Fibroblast of lung (primary cell): ENCODE results near the gene LAT. TPM values are rescaled to one million over a fixed set of nuclear protein-coding genes. Genes with fewer than 3 reads are reported as not detected.
"Not testable (repeated sequence)": the region's sequence is repeated elsewhere in the genome, so short reads cannot be mapped to it uniquely, and the experiment has no call there.

Experiments
- DNase-seq, 2 donors: peaks; one replicate each; pipeline versions ENCODE4 v3.0.0 to v3.0.0-alpha.2; 2010; ENCODE audit warnings: low read depth in 2 of 2
- H2AFZ ChIP-seq: 2 replicates; pipeline ENCODE4 v1.5.1; 2012; ENCODE audit warnings: low read length, control low read depth, inconsistent platforms
- H3K27ac ChIP-seq: 2 replicates; pipeline ENCODE4 v1.5.1; 2011; ENCODE audit warnings: low read length, control low read depth; ENCODE audit not compliant: insufficient read depth
- H3K27me3 ChIP-seq: 2 replicates; pipeline ENCODE4 v1.5.1; 2011; ENCODE audit warnings: mild to moderate bottlenecking, low read length; ENCODE audit not compliant: control insufficient read depth, insufficient read depth
- H3K36me3 ChIP-seq: 2 replicates; pipeline ENCODE4 v1.5.1; 2011; ENCODE audit warnings: low read length; ENCODE audit not compliant: control insufficient read depth, insufficient read depth
- H3K4me1 ChIP-seq: 2 replicates; pipeline ENCODE4 v1.5.1; 2011; ENCODE audit warnings: low read length; ENCODE audit not compliant: control insufficient read depth, insufficient read depth; ENCODE audit errors: extremely low read depth
- H3K4me2 ChIP-seq: 2 replicates; pipeline ENCODE4 v1.5.1; 2011; ENCODE audit warnings: low read length, control low read depth; ENCODE audit not compliant: insufficient read depth; ENCODE audit errors: extremely low read depth
- H3K4me3 ChIP-seq, 4 experiments: fragments of 200-600 bp in 1 of 4; sonication (generic) in 1 of 4; replicated peaks in 1 of 4; 2 replicates each; pipeline ENCODE4 v1.5.1; 2011 to 2016; ENCODE audit warnings: low read length in 4 of 4, low read depth in 3 of 4, mild to moderate bottlenecking in 3 of 4, control low read depth in 2 of 4, inconsistent platforms in 1 of 4, mixed read lengths in 1 of 4; ENCODE audit not compliant: insufficient read depth in 1 of 4; ENCODE audit errors: control extremely low read depth in 1 of 4
- H3K79me2 ChIP-seq: 2 replicates; pipeline ENCODE4 v1.5.1; 2012; ENCODE audit warnings: mild to moderate bottlenecking, low read length, inconsistent platforms; ENCODE audit not compliant: control insufficient read depth, insufficient read depth
- H3K9ac ChIP-seq: 2 replicates; pipeline ENCODE4 v1.5.1; 2011; ENCODE audit warnings: mild to moderate bottlenecking, low read length, control low read depth; ENCODE audit not compliant: insufficient read depth
- H3K9me3 ChIP-seq: 2 replicates; pipeline ENCODE4 v1.5.1; 2012; ENCODE audit warnings: low read depth, low read length; ENCODE audit not compliant: control insufficient read depth, insufficient read depth
- H4K20me1 ChIP-seq: 2 replicates; pipeline ENCODE4 v1.5.1; 2011; ENCODE audit warnings: low read length; ENCODE audit not compliant: control insufficient read depth, insufficient read depth; ENCODE audit errors: extremely low read depth
- EZH2 ChIP-seq: IDR thresholded peaks from 2 replicates; pipeline ENCODE4 v1.5.1; 2012; ENCODE audit warnings: low read length, control low read depth, mild to moderate bottlenecking; ENCODE audit errors: missing control alignments
- polyA plus RNA-seq, 2 donors: library from polyadenylated mRNA; depleted of rRNA in 1 of 2; stranded (reverse) in 1 of 2; unstranded in 1 of 2; fragments of >200 nt; gene quantifications; 2 replicates each; pipeline ENCODE4 v1.2.1, GENCODE V29; 2011 to 2012; ENCODE audit warnings: missing spikeins in 1 of 2
- total RNA-seq: library from RNA; depleted of rRNA; stranded (reverse); fragments of >200 nt; gene quantifications from 2 replicates; pipeline ENCODE4 v1.2.1, GENCODE V29; 2014
- TF ChIP-seq, protein P1 (sequence below), 2 donors: IDR thresholded peaks in 1 of 2; conservative IDR thresholded peaks in 1 of 2; 1 replicate in 1 of 2; 2 replicates in 1 of 2; pipeline ENCODE4 v1.5.1; 2011 to 2012; ENCODE audit warnings: low read length in 2 of 2, control low read depth in 1 of 2, inconsistent platforms in 1 of 2, low read depth in 1 of 2, mild to moderate bottlenecking in 1 of 2

The LAT gene
- total and polyA plus RNA-seq, 2 donors (not counting 1 experiment from before 2014, with no cell fraction given) = 0.50 to 1.4 TPM

- Histone ChIP-seq H2AFZ (no peak overlapping the region), H3K9me3 (no peaks in the 10 kb centered on the region), H3K36me3 (no peaks in the 10 kb centered on the region), H3K9ac (no peak overlapping the region), H3K79me2 (no peaks in the 10 kb centered on the region), H3K27ac (no peak overlapping the region), H4K20me1 (no peaks in the 10 kb centered on the region), H3K4me1 (no peaks in the 10 kb centered on the region), H3K27me3 (no peaks in the 10 kb centered on the region), H3K4me2 (no peak overlapping the region), H3K4me3 (no peak overlapping the region)
- no peak for DNase-seq
- TF ChIP-seq EZH2 = no peak
- TF ChIP-seq, protein P1, sequence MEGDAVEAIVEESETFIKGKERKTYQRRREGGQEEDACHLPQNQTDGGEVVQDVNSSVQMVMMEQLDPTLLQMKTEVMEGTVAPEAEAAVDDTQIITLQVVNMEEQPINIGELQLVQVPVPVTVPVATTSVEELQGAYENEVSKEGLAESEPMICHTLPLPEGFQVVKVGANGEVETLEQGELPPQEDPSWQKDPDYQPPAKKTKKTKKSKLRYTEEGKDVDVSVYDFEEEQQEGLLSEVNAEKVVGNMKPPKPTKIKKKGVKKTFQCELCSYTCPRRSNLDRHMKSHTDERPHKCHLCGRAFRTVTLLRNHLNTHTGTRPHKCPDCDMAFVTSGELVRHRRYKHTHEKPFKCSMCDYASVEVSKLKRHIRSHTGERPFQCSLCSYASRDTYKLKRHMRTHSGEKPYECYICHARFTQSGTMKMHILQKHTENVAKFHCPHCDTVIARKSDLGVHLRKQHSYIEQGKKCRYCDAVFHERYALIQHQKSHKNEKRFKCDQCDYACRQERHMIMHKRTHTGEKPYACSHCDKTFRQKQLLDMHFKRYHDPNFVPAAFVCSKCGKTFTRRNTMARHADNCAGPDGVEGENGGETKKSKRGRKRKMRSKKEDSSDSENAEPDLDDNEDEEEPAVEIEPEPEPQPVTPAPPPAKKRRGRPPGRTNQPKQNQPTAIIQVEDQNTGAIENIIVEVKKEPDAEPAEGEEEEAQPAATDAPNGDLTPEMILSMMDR (conservative IDR thresholded peaks at IDR 0.05 in 1 of 2, IDR thresholded peaks at IDR 0.05 in 1 of 2; ENCODE audit: low read depth in 1 of 2, low read length in 2 of 2) = no peak
Observed at GRCh38 chr16:28936784-28937155, 48.1 kb upstream of the LAT start.

- no peak overlapping the region for H3K4me2 ChIP-seq
- H3K9me3 ChIP-seq = no peaks in the 10 kb centered on the region
- no peaks in the 10 kb centered on the region for H3K36me3 ChIP-seq
- no peak overlapping the region for H2AFZ ChIP-seq
- H3K9ac ChIP-seq = no peak overlapping the region
- DNase-seq = no peak
- no peak for TF ChIP-seq EZH2
- TF ChIP-seq, protein P1 (conservative IDR thresholded peaks at IDR 0.05 in 1 of 2, IDR thresholded peaks at IDR 0.05 in 1 of 2; ENCODE audit: low read depth in 1 of 2, low read length in 2 of 2) = no peak
- no peak overlapping the region for H3K4me3 ChIP-seq
- no peaks in the 10 kb centered on the region for H3K79me2 ChIP-seq
- no peaks in the 10 kb centered on the region for H3K4me1 ChIP-seq
- H3K27me3 ChIP-seq = no peaks in the 10 kb centered on the region
- H4K20me1 ChIP-seq = no peaks in the 10 kb centered on the region
- H3K27ac ChIP-seq = no peak overlapping the region
Observed at GRCh38 chr16:28937222-28937876, 47.5 kb upstream of the LAT start.

- Histone ChIP-seq H3K4me1 (no peaks in the 10 kb centered on the region), H3K27me3 (no peaks in the 10 kb centered on the region), H3K27ac (no peak overlapping the region), H3K36me3 (no peaks in the 10 kb centered on the region), H3K9ac (no peak overlapping the region), H4K20me1 (no peaks in the 10 kb centered on the region), H3K4me3 (no peak overlapping the region), H2AFZ (no peak overlapping the region), H3K9me3 (no peaks in the 10 kb centered on the region), H3K79me2 (no peaks in the 10 kb centered on the region), H3K4me2 (no peak overlapping the region)
- DNase-seq = no peak
- TF ChIP-seq EZH2 = no peak
- TF ChIP-seq, protein P1 (conservative IDR thresholded peaks at IDR 0.05 in 1 of 2, IDR thresholded peaks at IDR 0.05 in 1 of 2; ENCODE audit: low read depth in 1 of 2, low read length in 2 of 2) = no peak
Observed at GRCh38 chr16:28938721-28939120, 46.1 kb upstream of the LAT start.

- not testable (repeated sequence) for H3K4me2 ChIP-seq, H2AFZ ChIP-seq, H3K9me3 ChIP-seq, H3K27ac ChIP-seq, H3K4me1 ChIP-seq, H3K9ac ChIP-seq, H4K20me1 ChIP-seq, H3K27me3 ChIP-seq, H3K79me2 ChIP-seq, H3K4me3 ChIP-seq, DNase-seq, H3K36me3 ChIP-seq
Observed at GRCh38 chr16:28939825-28940224, 45.0 kb upstream of the LAT start.
